HepG2 (cell line): ENCODE data around the gene VRK2. TPM values are rescaled to one million over a fixed set of nuclear protein-coding genes. Genes with fewer than 3 reads are reported as not detected.

Experiments used
- AHDC1 ChIP-seq: sonication (generic); formaldehyde crosslinking; IDR thresholded peaks from 2 replicates; pipeline ENCODE4 v1.5.1; 2020; ENCODE audit warnings: mild to moderate bottlenecking, missing genetic modification reagents, borderline replicate concordance
- CBFB ChIP-seq: sonication (generic); formaldehyde crosslinking; IDR thresholded peaks from 2 replicates; pipeline ENCODE4 v1.4.0; 2020; ENCODE audit warnings: missing genetic modification reagents
- CC2D1A ChIP-seq: sonication (generic); formaldehyde crosslinking; IDR thresholded peaks from 2 replicates; pipeline ENCODE4 v1.8.1; 2023; ENCODE audit warnings: mild to moderate bottlenecking, missing genetic modification reagents
- DBP ChIP-seq: sonication (generic); formaldehyde crosslinking; IDR thresholded peaks from 2 replicates; pipeline ENCODE4 v1.4.0; 2020; ENCODE audit warnings: missing genetic modification reagents; ENCODE audit errors: not compliant biosample characterization
- E2F2 ChIP-seq: sonication (generic); formaldehyde crosslinking; IDR thresholded peaks from 2 replicates; pipeline ENCODE4 v1.4.0; 2020; ENCODE audit warnings: missing genetic modification reagents, borderline replicate concordance
- ESRRA ChIP-seq: sonication (generic); formaldehyde crosslinking; IDR thresholded peaks from 2 replicates; pipeline ENCODE4 v1.5.1; 2020; ENCODE audit warnings: mild to moderate bottlenecking, low read depth, missing genetic modification reagents
- HMG20A ChIP-seq: IDR thresholded peaks from 2 replicates; pipeline ENCODE4 v1.6.1; 2016; ENCODE audit warnings: borderline replicate concordance
- KLF16 ChIP-seq, 2 experiments: sonication (generic) in 1 of 2; formaldehyde crosslinking in 1 of 2; IDR thresholded peaks; 2 replicates each; pipeline versions ENCODE4 v1.6.1 to v1.8.0; 2016 to 2023; ENCODE audit warnings: missing genetic modification reagents in 2 of 2, missing compliant biosample characterization in 1 of 2
- POLR2G ChIP-seq: fragments of 200-400 bp; formaldehyde crosslinking; IDR thresholded peaks from 2 replicates; pipeline ENCODE4 v1.6.1; 2018; ENCODE audit warnings: mild to moderate bottlenecking, low read depth, low read length, moderate library complexity
- TARDBP ChIP-seq: sonication (generic); formaldehyde crosslinking; IDR thresholded peaks from 2 replicates; pipeline ENCODE4 v1.8.0; 2022; ENCODE audit warnings: mild to moderate bottlenecking, missing genetic modification reagents
- ZNF33B ChIP-seq: sonication (generic); formaldehyde crosslinking; IDR thresholded peaks from 2 replicates; pipeline ENCODE4 v1.5.1; 2020; ENCODE audit warnings: mild to moderate bottlenecking, missing genetic modification reagents
- ZNF446 ChIP-seq: sonication (generic); formaldehyde crosslinking; IDR thresholded peaks from 2 replicates; pipeline ENCODE4 v1.5.0; 2020; ENCODE audit warnings: mild to moderate bottlenecking, missing genetic modification reagents
- ZNF556 ChIP-seq: sonication (generic); formaldehyde crosslinking; IDR thresholded peaks from 2 replicates; pipeline ENCODE4 v1.4.0; 2020; ENCODE audit warnings: mild to moderate bottlenecking, missing genetic modification reagents, borderline replicate concordance
- ZNF652 ChIP-seq: IDR thresholded peaks from 2 replicates; pipeline ENCODE4 v1.6.1; 2016; ENCODE audit warnings: low read depth, borderline replicate concordance
- ZNF768 ChIP-seq: sonication (generic); formaldehyde crosslinking; IDR thresholded peaks from 2 replicates; pipeline ENCODE4 v1.4.0; 2020; ENCODE audit warnings: missing genetic modification reagents
- polyA plus RNA-seq, 8 experiments: library from polyadenylated mRNA; depleted of rRNA in 3 of 8; stranded (reverse) in 7 of 8; unstranded in 1 of 8; fragments of >200 nt; fragmentation: Illumina TruSeq in 4 of 8; extraction: Trizol in 4 of 8; gene quantifications; 2 replicates each; pipeline versions ENCODE4 v1.2.1 to v1.2.3, GENCODE V29; 2011 to 2016; ENCODE audit warnings: low read depth in 4 of 8, missing spikeins in 1 of 8, mixed read lengths in 1 of 8; ENCODE audit not compliant: insufficient read depth in 1 of 8
- total RNA-seq, 5 experiments: library from RNA; depleted of rRNA; stranded (reverse); fragments of >200 nt; fragmentation: Illumina TruSeq; extraction: Trizol; gene quantifications; 2 replicates each; pipeline ENCODE4 v1.2.3, GENCODE V29; 2016; ENCODE audit warnings: low read depth in 1 of 5
- TF ChIP-seq, protein P1 (sequence below): sonication (generic); formaldehyde crosslinking; conservative IDR thresholded peaks from 2 replicates; pipeline ENCODE4 v1.4.0; 2020; ENCODE audit warnings: mild to moderate bottlenecking, missing genetic modification reagents, moderate library complexity
- TF ChIP-seq, protein P2 (sequence below): sonication (generic); formaldehyde crosslinking; IDR thresholded peaks from 2 replicates; pipeline ENCODE4 v1.5.0; 2020; ENCODE audit warnings: missing genetic modification reagents

Gene VRK2
- total and polyA plus RNA-seq, 2 of the 13 experiments (the other 11 are each of a cell fraction or from before 2014, with no cell fraction given), result 13.3 to 29.1 TPM

DNA sequence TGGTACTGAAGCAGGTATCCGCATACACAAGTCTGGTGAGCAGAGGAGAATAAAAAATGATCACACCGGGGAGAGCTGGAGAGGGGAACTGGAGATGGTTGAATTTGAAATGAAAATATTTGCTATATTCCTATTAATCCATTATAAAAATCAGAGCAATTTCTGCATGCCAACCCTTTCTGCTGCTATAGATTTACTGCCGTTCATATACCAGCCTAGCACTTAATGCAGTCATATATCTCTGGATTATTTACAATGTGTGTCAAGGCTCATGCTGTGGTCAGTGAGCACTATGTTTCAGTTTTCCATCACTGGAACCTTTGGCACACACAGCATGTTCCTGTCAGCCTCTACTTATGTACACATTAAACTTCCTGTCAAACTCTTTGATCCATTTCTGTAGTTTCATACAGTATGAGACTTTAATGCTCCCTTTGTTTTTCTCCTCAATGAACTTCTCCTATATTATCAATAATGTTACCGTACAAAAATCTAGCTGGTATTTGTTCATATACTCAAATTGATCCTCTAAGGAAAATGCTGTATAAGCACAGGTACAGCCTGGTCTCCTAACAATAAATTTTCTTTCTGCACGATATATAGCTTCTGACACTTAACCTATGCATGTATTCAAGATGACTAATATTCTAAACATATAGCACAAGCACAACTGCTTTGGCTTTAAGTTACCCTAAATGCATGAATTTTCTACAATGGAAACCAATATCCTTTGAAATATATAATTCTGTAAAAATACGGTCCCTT lies 157.8 kb downstream of the VRK2 start (continued):
- TF ChIP-seq E2F2, result no peak
- peak; percentile 96; the same call in 1 of the 2 replicates for TF ChIP-seq AHDC1 (CRISPR knock-in tag)
- no peak for TF ChIP-seq ZNF446 (CRISPR knock-in tag)
- TF ChIP-seq DBP, result no peak
- peak; percentile 80 for TF ChIP-seq TARDBP (CRISPR knock-in tag)
- no peak for TF ChIP-seq CC2D1A (CRISPR knock-in tag)
- TF ChIP-seq ZNF652, result peak; percentile 16; the same call in 1 of the 2 replicates
- TF ChIP-seq CBFB (CRISPR knock-in tag), result 0 out of 2 replicates have a peak, but pooled peaks have one; percentile 55
- no peak for TF ChIP-seq ZNF556 (CRISPR knock-in tag)
- no peak for TF ChIP-seq ZNF33B
- TF ChIP-seq, protein P1, sequence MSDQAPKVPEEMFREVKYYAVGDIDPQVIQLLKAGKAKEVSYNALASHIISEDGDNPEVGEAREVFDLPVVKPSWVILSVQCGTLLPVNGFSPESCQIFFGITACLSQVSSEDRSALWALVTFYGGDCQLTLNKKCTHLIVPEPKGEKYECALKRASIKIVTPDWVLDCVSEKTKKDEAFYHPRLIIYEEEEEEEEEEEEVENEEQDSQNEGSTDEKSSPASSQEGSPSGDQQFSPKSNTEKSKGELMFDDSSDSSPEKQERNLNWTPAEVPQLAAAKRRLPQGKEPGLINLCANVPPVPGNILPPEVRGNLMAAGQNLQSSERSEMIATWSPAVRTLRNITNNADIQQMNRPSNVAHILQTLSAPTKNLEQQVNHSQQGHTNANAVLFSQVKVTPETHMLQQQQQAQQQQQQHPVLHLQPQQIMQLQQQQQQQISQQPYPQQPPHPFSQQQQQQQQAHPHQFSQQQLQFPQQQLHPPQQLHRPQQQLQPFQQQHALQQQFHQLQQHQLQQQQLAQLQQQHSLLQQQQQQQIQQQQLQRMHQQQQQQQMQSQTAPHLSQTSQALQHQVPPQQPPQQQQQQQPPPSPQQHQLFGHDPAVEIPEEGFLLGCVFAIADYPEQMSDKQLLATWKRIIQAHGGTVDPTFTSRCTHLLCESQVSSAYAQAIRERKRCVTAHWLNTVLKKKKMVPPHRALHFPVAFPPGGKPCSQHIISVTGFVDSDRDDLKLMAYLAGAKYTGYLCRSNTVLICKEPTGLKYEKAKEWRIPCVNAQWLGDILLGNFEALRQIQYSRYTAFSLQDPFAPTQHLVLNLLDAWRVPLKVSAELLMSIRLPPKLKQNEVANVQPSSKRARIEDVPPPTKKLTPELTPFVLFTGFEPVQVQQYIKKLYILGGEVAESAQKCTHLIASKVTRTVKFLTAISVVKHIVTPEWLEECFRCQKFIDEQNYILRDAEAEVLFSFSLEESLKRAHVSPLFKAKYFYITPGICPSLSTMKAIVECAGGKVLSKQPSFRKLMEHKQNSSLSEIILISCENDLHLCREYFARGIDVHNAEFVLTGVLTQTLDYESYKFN (CRISPR knock-in tag), result peak; percentile 96
- no peak for TF ChIP-seq ESRRA (CRISPR knock-in tag)
- peak in 1 of 2 experiments; percentile 63; a peak in 1 of 4 replicates for TF ChIP-seq KLF16 (CRISPR knock-in tag; IDR thresholded peaks at IDR 0.05)
- TF ChIP-seq, protein P2, sequence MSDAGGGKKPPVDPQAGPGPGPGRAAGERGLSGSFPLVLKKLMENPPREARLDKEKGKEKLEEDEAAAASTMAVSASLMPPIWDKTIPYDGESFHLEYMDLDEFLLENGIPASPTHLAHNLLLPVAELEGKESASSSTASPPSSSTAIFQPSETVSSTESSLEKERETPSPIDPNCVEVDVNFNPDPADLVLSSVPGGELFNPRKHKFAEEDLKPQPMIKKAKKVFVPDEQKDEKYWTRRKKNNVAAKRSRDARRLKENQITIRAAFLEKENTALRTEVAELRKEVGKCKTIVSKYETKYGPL (CRISPR knock-in tag), result no peak
- peak; percentile 43; the same call in 1 of the 2 replicates for TF ChIP-seq POLR2G
- no peak for TF ChIP-seq ZNF768
- peak; percentile 97 for TF ChIP-seq HMG20A
